Liver (tissue), 9 donors: ENCODE measurements around the gene HSPG2. TPM values are rescaled to one million over a fixed set of nuclear protein-coding genes. Genes with fewer than 3 reads are reported as not detected.

Source experiments
- DNase-seq: peaks from one replicate; pipeline ENCODE4 v3.0.0-alpha.2; 2017; ENCODE audit warnings: low spot score
- H3K27ac ChIP-seq, 2 donors: one replicate each; pipeline ENCODE4 v1.7.0; 2013; ENCODE audit warnings: inconsistent platforms in 2 of 2, low read length in 2 of 2, control low read depth in 1 of 2, low read depth in 1 of 2, mild to moderate bottlenecking in 1 of 2
- H3K27me3 ChIP-seq, 4 donors: one replicate each; pipeline versions ENCODE4 v1.6.1 to v1.7.0; 2013; ENCODE audit warnings: low read length in 3 of 4, inconsistent platforms in 1 of 4, mild to moderate bottlenecking in 1 of 4, moderate library complexity in 1 of 4; ENCODE audit not compliant: control insufficient read depth in 4 of 4, insufficient read depth in 4 of 4
- H3K36me3 ChIP-seq, 4 donors: one replicate each; pipeline versions ENCODE4 v1.6.1 to v1.7.0; 2013; ENCODE audit warnings: low read length in 3 of 4, mild to moderate bottlenecking in 3 of 4, low read depth in 1 of 4, moderate library complexity in 1 of 4; ENCODE audit not compliant: control insufficient read depth in 4 of 4, insufficient read depth in 3 of 4
- H3K4me1 ChIP-seq, 4 donors: one replicate each; pipeline versions ENCODE4 v1.6.1 to v1.7.0; 2013; ENCODE audit warnings: low read length in 3 of 4, mild to moderate bottlenecking in 3 of 4, moderate library complexity in 1 of 4; ENCODE audit not compliant: control insufficient read depth in 4 of 4, insufficient read depth in 4 of 4
- H3K4me3 ChIP-seq, 3 donors: one replicate each; pipeline versions ENCODE4 v1.6.1 to v1.7.0; 2013; ENCODE audit warnings: low read length in 3 of 3, control low read depth in 1 of 3, low read depth in 1 of 3, mild to moderate bottlenecking in 1 of 3
- H3K9ac ChIP-seq, 2 donors: one replicate each; pipeline ENCODE4 v1.7.0; 2013; ENCODE audit warnings: low read length in 2 of 2, mild to moderate bottlenecking in 2 of 2, moderate library complexity in 2 of 2, control low read depth in 1 of 2, low read depth in 1 of 2
- H3K9me3 ChIP-seq, 4 donors: one replicate each; pipeline versions ENCODE4 v1.6.1 to v1.7.0; 2013; ENCODE audit warnings: low read length in 3 of 4; ENCODE audit not compliant: control insufficient read depth in 4 of 4
- ATF3 ChIP-seq: IDR thresholded peaks from 2 replicates; pipeline ENCODE4 v1.6.1; 2016; ENCODE audit warnings: antibody characterized with exemption
- CTCF ChIP-seq: fragments of 150-350 bp; IDR thresholded peaks from 2 replicates; pipeline ENCODE4 v1.5.1; 2017; ENCODE audit warnings: improper control_type of control experiment, low read depth, low read length; ENCODE audit not compliant: missing input control
- EGR1 ChIP-seq, 2 donors: IDR thresholded peaks; 2 replicates each; pipeline ENCODE4 v1.6.1; 2016 to 2018; ENCODE audit warnings: antibody characterized with exemption in 2 of 2, low read depth in 2 of 2
- FOXA1 ChIP-seq: IDR thresholded peaks from 2 replicates; pipeline ENCODE4 v1.6.1; 2016; ENCODE audit warnings: antibody characterized with exemption
- FOXA2 ChIP-seq: IDR thresholded peaks from 2 replicates; pipeline ENCODE4 v1.6.1; 2016; ENCODE audit warnings: antibody characterized with exemption
- GABPA ChIP-seq, 2 donors: IDR thresholded peaks in 1 of 2; conservative IDR thresholded peaks in 1 of 2; 2 replicates each; pipeline ENCODE4 v1.6.1; 2016; ENCODE audit warnings: antibody characterized with exemption in 2 of 2, mild to moderate bottlenecking in 1 of 2, moderate library complexity in 1 of 2
- HNF4A ChIP-seq, 2 donors: conservative IDR thresholded peaks; 2 replicates each; pipeline ENCODE4 v1.6.1; 2016; ENCODE audit warnings: antibody characterized with exemption in 2 of 2, mild to moderate bottlenecking in 2 of 2
- HNF4G ChIP-seq: IDR thresholded peaks from 2 replicates; pipeline ENCODE4 v1.6.1; 2016; ENCODE audit warnings: antibody characterized with exemption
- JUND ChIP-seq, 2 donors: IDR thresholded peaks; 2 replicates each; pipeline ENCODE4 v1.6.1; 2016; ENCODE audit warnings: antibody characterized with exemption in 2 of 2
- MAX ChIP-seq: IDR thresholded peaks from 2 replicates; pipeline ENCODE4 v1.6.1; 2016; ENCODE audit warnings: antibody characterized with exemption
- NR2F2 ChIP-seq: IDR thresholded peaks from 2 replicates; pipeline ENCODE4 v1.6.1; 2016; ENCODE audit warnings: antibody characterized with exemption
- RAD21 ChIP-seq, 2 donors: IDR thresholded peaks; 2 replicates each; pipeline ENCODE4 v1.6.1; 2016; ENCODE audit warnings: antibody characterized with exemption in 2 of 2, mild to moderate bottlenecking in 2 of 2
- REST ChIP-seq: IDR thresholded peaks from 2 replicates; pipeline ENCODE4 v1.6.1; 2016; ENCODE audit warnings: antibody characterized with exemption, mild to moderate bottlenecking
- RXRA ChIP-seq, 2 donors: IDR thresholded peaks; 2 replicates each; pipeline ENCODE4 v1.6.1; 2017 to 2018; ENCODE audit warnings: antibody characterized with exemption in 2 of 2, mild to moderate bottlenecking in 1 of 2
- SP1 ChIP-seq: IDR thresholded peaks from 2 replicates; pipeline ENCODE4 v1.6.1; 2018; ENCODE audit warnings: antibody characterized with exemption, mild to moderate bottlenecking
- TAF1 ChIP-seq: conservative IDR thresholded peaks from 2 replicates; pipeline ENCODE4 v1.6.1; 2016; ENCODE audit warnings: antibody characterized with exemption, mild to moderate bottlenecking
- YY1 ChIP-seq: IDR thresholded peaks from 2 replicates; pipeline ENCODE4 v1.6.1; 2016; ENCODE audit warnings: antibody characterized with exemption, mild to moderate bottlenecking
- ZBTB33 ChIP-seq: IDR thresholded peaks from 2 replicates; pipeline ENCODE4 v1.6.1; 2016; ENCODE audit warnings: antibody characterized with exemption
- WGBS: extraction: QIAGEN DNeasy Blood & Tissue Kit; methylation state at CpG from one replicate; pipeline ENCODE4 v1.1.7; 2013; 5-methylcytosine and 5-hydroxymethylcytosine counted together
- polyA plus RNA-seq, 2 donors: library from polyadenylated mRNA; stranded (reverse) in 1 of 2; unstranded in 1 of 2; fragments of 200-250 nt in 1 of 2; fragments of >200 nt in 1 of 2; fragmentation: Nextera tagmentation in 1 of 2; extraction: Ambion mirVana in 1 of 2; gene quantifications; one replicate each; pipeline versions ENCODE4 v1.2.1 to v1.2.3, GENCODE V29; 2013 to 2015
- total RNA-seq, 2 donors: library from RNA; depleted of rRNA; stranded (reverse); fragments of >200 nt; gene quantifications; one replicate each; pipeline ENCODE4 v1.2.3, GENCODE V29; 2014
- donor health status: healthy.
- donor health status: healthy.
- donor health status: healthy.
- donor health status: healthy.
- donor health status: healthy.

Gene HSPG2
- total and polyA plus RNA-seq, 4 donors, result 5.6 to 43.9 (median 23.9) TPM

GRCh38 chr1:21902026-21903012 is 34.8 kb downstream of the HSPG2 start:
- TF ChIP-seq JUND (IDR thresholded peaks at IDR 0.05), result no peak
- TF ChIP-seq GABPA (IDR thresholded peaks at IDR 0.05 in 1 of 2, conservative IDR thresholded peaks at IDR 0.05 in 1 of 2), result no peak
- TF ChIP-seq SP1, result no peak
- no peak for TF ChIP-seq ATF3
- TF ChIP-seq NR2F2, result peak; percentile 85
- no peak for TF ChIP-seq FOXA2
- no peak for TF ChIP-seq ZBTB33
- no peak for TF ChIP-seq RAD21 (IDR thresholded peaks at IDR 0.05)
- no peak for TF ChIP-seq EGR1 (IDR thresholded peaks at IDR 0.05; ENCODE audit: low read depth in 2 of 2)
- TF ChIP-seq CTCF, result no peak
- no peak for TF ChIP-seq REST
- TF ChIP-seq YY1, result no peak
- TF ChIP-seq TAF1, result no peak
- TF ChIP-seq HNF4G, result no peak
- TF ChIP-seq MAX, result no peak
- peak; percentile 42 to 65 for TF ChIP-seq RXRA (IDR thresholded peaks at IDR 0.05)
- TF ChIP-seq HNF4A (conservative IDR thresholded peaks at IDR 0.05), result peak; percentile 16 to 39
- TF ChIP-seq FOXA1, result no peak

More at GRCh38 chr1:21902026-21903012, 34.8 kb downstream of the HSPG2 start:
- H3K27ac ChIP-seq, result no peak overlapping the region
- no peaks in the 10 kb centered on the region for H3K9me3 ChIP-seq
- H3K4me1 ChIP-seq, result peaks cover 0 to 21% (median 8%) of the 10 kb centered on the region in 4 donors
- H3K4me3 ChIP-seq, result no peak overlapping the region
- H3K27me3 ChIP-seq, result no peaks in the 10 kb centered on the region
- 55% methylated on average over 20 of the region's 20 CpGs for WGBS
- H3K9ac ChIP-seq, result no peak overlapping the region
- no peaks in the 10 kb centered on the region for H3K36me3 ChIP-seq
- DNase-seq, result no peak
